ENCODE results near the gene TRIM36. TPM values are rescaled to one million over a fixed set of nuclear protein-coding genes. Genes with fewer than 3 reads are reported as not detected.
A peak's percentile ranks its signal among the peaks of the same experiment; 100 is the strongest.

Gene TRIM36
- polyA plus RNA-seq, 2 donors, result 0.20 to 0.37 TPM

DNA sequence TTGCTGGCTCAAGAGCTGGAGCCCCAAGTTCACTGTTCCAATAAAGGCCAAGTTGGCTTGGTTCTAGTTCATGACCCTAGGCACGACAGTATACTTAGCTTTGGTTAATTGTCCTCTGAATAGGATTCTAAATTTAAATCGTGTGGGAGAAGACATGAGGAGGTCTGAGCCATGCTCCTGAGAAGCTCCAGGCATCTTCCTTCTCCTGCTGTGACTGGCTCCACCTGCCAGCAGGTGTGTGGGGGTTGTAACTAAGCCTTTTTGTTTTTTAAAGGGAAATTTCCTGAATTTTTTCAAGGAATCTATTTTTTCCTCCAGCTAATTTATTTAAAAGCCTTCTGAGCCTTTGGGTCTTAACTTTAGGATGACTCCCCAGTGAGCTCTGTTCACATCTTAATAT, 20.2 kb upstream of the TRIM36 start:
- WGBS, 2 donors, result 33 to 36% methylated on average over 2 of the region's 2 CpGs
- Histone ChIP-seq H3K27me3 (ENCODE audit: control insufficient read depth in 1 of 2, insufficient read depth in 2 of 2, low read length in 2 of 2) (peaks cover 0 to 3% of the 10 kb centered on the region in 2 donors), H3K4me3 (ENCODE audit: low read depth in 1 of 2, low read length in 2 of 2) (no peak overlapping the region), H3K36me3 (ENCODE audit: control insufficient read depth in 2 of 2, insufficient read depth in 2 of 2, low read length in 1 of 2) (no peaks in the 10 kb centered on the region), H3K4me1 (ENCODE audit: control insufficient read depth in 2 of 2, insufficient read depth in 2 of 2, low read length in 1 of 2) (no peaks in the 10 kb centered on the region), H3K9me3 (ENCODE audit: control insufficient read depth in 2 of 2, insufficient read depth in 1 of 2, low read depth in 1 of 2, low read length in 1 of 2) (no peaks in the 10 kb centered on the region), H3K27ac (ENCODE audit: low read depth in 2 of 2, low read length in 1 of 2) (no peak overlapping the region)

DNA sequence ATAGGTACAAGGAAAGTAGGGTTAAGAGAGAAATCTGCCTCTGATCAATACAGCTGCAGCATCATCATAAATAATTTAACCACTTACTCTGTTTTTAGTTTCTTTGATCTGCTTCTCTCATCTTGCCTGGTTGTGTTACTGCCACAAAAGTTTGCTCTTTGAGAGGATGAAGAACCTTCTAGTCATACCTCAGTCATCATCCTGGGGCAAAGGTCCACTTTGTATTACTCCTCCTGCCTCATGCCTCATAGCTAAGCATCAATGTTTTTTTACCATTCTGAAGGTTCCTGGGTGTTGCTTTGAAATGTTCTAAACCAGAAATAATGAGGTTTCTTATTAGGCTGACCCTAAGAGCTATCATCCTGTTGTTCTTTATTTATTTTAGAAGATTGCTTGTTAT, 17.1 kb upstream of the TRIM36 start:
- H3K4me3 ChIP-seq (ENCODE audit: low read depth in 1 of 2, low read length in 2 of 2), result no peak overlapping the region
- H3K36me3 ChIP-seq (ENCODE audit: control insufficient read depth in 2 of 2, insufficient read depth in 2 of 2, low read length in 1 of 2), result no peaks in the 10 kb centered on the region
- no peaks in the 10 kb centered on the region for H3K4me1 ChIP-seq (ENCODE audit: control insufficient read depth in 2 of 2, insufficient read depth in 2 of 2, low read length in 1 of 2)
- H3K9me3 ChIP-seq (ENCODE audit: control insufficient read depth in 2 of 2, insufficient read depth in 1 of 2, low read depth in 1 of 2, low read length in 1 of 2), result no peaks in the 10 kb centered on the region
- no peak overlapping the region for H3K27ac ChIP-seq (ENCODE audit: low read depth in 2 of 2, low read length in 1 of 2)
- H3K27me3 ChIP-seq (ENCODE audit: control insufficient read depth in 1 of 2, insufficient read depth in 2 of 2, low read length in 2 of 2), result peaks cover 2 to 8% of the 10 kb centered on the region in 2 donors

DNA sequence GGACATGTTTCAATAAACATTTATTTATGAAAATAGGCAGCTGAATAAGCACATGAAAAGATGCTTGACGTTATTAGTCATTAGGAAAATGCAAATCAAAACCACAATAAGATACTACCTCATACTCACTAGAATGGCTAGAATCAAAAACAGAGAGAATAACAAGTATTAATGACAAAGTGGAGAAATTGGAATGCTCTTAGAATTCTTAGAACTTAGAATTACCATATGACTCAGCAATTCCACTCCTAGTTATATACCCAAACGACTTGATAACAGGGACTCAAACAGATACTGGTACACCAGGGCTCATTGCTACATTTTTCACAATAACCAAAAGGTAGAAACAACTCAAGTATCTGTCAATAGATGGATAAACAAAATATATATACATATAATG, 15.1 kb upstream of the TRIM36 start:
- no peaks in the 10 kb centered on the region for H3K36me3 ChIP-seq (ENCODE audit: control insufficient read depth in 2 of 2, insufficient read depth in 2 of 2, low read length in 1 of 2)
- peaks cover under 1 to 3% of the 10 kb centered on the region in 2 donors for H3K4me1 ChIP-seq (ENCODE audit: control insufficient read depth in 2 of 2, insufficient read depth in 2 of 2, low read length in 1 of 2)
- H3K9me3 ChIP-seq (ENCODE audit: control insufficient read depth in 2 of 2, insufficient read depth in 1 of 2, low read depth in 1 of 2, low read length in 1 of 2), result no peaks in the 10 kb centered on the region
- 64 to 74% methylated on average over 2 of the region's 2 CpGs for WGBS, 2 donors
- H3K27ac ChIP-seq (ENCODE audit: low read depth in 2 of 2, low read length in 1 of 2), result no peak overlapping the region
- peaks cover 11 to 13% of the 10 kb centered on the region in 2 donors for H3K27me3 ChIP-seq (ENCODE audit: control insufficient read depth in 1 of 2, insufficient read depth in 2 of 2, low read length in 2 of 2)
- H3K4me3 ChIP-seq (ENCODE audit: low read depth in 1 of 2, low read length in 2 of 2), result no peak overlapping the region

DNA sequence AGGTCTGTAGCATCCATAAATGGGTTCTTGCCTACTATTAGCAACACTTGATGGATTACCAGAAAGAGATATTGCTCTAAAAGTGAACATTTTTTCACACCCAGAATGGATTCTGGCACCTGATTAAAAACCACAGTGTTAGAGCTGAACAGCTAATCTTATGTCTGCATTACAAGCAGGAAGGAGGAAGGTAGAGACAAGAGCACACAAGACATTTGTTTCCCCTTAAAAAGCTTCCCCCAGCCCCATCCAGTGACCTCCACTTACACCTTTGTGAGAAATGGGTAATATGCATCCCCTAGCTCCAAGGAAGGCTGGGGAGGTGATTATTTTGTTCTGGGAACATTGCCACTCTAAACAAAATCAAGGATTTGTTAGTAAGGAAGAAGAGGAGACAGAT, 12.0 kb upstream of the TRIM36 start:
- no peak overlapping the region for H3K27ac ChIP-seq (ENCODE audit: low read depth in 2 of 2, low read length in 1 of 2)
- peaks cover 15 to 26% of the 10 kb centered on the region in 2 donors for H3K27me3 ChIP-seq (ENCODE audit: control insufficient read depth in 1 of 2, insufficient read depth in 2 of 2, low read length in 2 of 2)
- no peak overlapping the region for H3K4me3 ChIP-seq (ENCODE audit: low read depth in 1 of 2, low read length in 2 of 2)
- no peaks in the 10 kb centered on the region for H3K36me3 ChIP-seq (ENCODE audit: control insufficient read depth in 2 of 2, insufficient read depth in 2 of 2, low read length in 1 of 2)
- peaks cover 6 to 7% of the 10 kb centered on the region in 2 donors for H3K4me1 ChIP-seq (ENCODE audit: control insufficient read depth in 2 of 2, insufficient read depth in 2 of 2, low read length in 1 of 2)
- peaks cover 0 to 8% of the 10 kb centered on the region in 2 donors for H3K9me3 ChIP-seq (ENCODE audit: control insufficient read depth in 2 of 2, insufficient read depth in 1 of 2, low read depth in 1 of 2, low read length in 1 of 2)

DNA sequence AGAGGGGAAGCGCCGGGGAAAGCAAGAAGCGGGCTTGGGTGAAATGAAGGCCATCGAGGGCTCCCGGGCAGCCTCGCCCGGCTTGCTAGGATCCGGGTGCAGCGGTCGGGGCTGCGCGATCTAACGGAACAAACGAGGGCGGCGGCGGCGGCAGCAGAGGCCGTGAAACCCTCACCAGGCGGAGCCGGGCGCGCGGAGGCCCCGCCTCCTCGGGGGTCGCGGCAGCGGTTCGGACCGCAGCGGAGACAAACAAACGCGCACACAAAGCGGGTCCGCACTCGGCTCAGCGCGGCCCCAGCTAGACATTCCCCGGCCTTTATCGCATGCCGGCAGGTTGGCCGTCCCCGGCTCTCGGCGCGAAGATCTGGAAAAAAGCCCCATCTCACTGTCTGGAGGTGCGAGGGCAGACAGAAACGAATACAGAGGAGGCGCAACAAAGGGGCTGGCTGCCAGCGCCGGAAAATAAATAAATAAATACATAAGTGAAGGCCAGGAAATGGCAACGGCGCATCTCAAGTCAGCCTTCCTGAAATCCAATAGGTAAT, 10.5 kb upstream of the TRIM36 start:
- 1 to 2% methylated on average over 54 of the region's 54 CpGs for WGBS, 2 donors

DNA sequence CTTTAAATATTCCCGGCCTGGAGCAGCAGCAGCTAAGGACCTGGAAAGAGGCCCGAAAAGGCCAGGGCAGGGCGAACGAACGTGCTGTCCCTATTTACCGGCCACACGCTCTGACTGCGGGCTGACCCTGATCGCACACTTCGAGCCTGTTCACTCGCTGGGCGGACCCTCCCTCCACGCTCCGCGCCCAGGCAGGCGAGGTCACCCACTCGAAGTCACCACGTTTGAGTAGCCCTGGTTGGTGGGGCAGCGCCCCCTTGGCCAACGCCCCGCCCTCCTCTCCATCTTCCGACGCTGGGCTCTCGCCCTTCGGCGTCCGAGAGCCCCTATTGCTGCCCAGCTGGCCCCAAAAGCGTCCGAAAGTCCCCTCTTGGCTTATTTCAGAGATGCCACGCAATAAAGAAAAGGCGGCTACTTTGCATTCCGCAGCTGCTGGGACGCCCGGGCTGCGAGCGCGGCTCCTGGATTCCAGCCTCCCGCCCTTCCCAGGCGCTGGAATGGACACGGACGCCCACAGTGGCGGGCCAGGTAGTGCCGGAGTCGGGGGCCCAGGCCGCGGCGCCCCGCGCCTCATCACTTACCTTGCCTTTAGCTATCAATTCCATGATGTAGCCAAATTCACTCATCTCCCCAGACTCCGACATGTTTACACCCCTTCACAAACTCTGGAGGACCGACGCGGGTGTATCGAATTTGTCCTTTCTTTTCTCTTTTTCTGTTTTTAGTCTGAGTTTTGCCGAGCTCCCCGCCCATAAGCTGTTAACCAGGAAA, 9.9 kb upstream of the TRIM36 start:
- Histone ChIP-seq H3K4me1 (ENCODE audit: control insufficient read depth in 2 of 2, insufficient read depth in 2 of 2, low read length in 1 of 2) (peaks cover 6 to 7% of the 10 kb centered on the region in 2 donors), H3K36me3 (ENCODE audit: control insufficient read depth in 2 of 2, insufficient read depth in 2 of 2, low read length in 1 of 2) (no peaks in the 10 kb centered on the region), H3K27ac (ENCODE audit: low read depth in 2 of 2, low read length in 1 of 2) (no peak overlapping the region), H3K9me3 (ENCODE audit: control insufficient read depth in 2 of 2, insufficient read depth in 1 of 2, low read depth in 1 of 2, low read length in 1 of 2) (peaks cover 0 to 8% of the 10 kb centered on the region in 2 donors), H3K4me3 (ENCODE audit: low read depth in 1 of 2, low read length in 2 of 2) (peak overlapping the region; percentile 18 to 50), H3K27me3 (ENCODE audit: control insufficient read depth in 1 of 2, insufficient read depth in 2 of 2, low read length in 2 of 2) (peaks cover 15 to 26% of the 10 kb centered on the region in 2 donors)
- WGBS, 2 donors, result 4% methylated on average over 56 of the region's 56 CpGs

More for the DNA sequence above, 10.5 kb upstream of the TRIM36 start:
- peaks cover 0 to 8% of the 10 kb centered on the region in 2 donors for H3K9me3 ChIP-seq (ENCODE audit: control insufficient read depth in 2 of 2, insufficient read depth in 1 of 2, low read depth in 1 of 2, low read length in 1 of 2)
- H3K4me1 ChIP-seq (ENCODE audit: control insufficient read depth in 2 of 2, insufficient read depth in 2 of 2, low read length in 1 of 2), result peaks cover 6 to 7% of the 10 kb centered on the region in 2 donors
- peak overlapping the region; percentile 16 to 50 for H3K4me3 ChIP-seq (ENCODE audit: low read depth in 1 of 2, low read length in 2 of 2)
- no peaks in the 10 kb centered on the region for H3K36me3 ChIP-seq (ENCODE audit: control insufficient read depth in 2 of 2, insufficient read depth in 2 of 2, low read length in 1 of 2)
- no peak overlapping the region for H3K27ac ChIP-seq (ENCODE audit: low read depth in 2 of 2, low read length in 1 of 2)
- peaks cover 15 to 26% of the 10 kb centered on the region in 2 donors for H3K27me3 ChIP-seq (ENCODE audit: control insufficient read depth in 1 of 2, insufficient read depth in 2 of 2, low read length in 2 of 2)

DNA sequence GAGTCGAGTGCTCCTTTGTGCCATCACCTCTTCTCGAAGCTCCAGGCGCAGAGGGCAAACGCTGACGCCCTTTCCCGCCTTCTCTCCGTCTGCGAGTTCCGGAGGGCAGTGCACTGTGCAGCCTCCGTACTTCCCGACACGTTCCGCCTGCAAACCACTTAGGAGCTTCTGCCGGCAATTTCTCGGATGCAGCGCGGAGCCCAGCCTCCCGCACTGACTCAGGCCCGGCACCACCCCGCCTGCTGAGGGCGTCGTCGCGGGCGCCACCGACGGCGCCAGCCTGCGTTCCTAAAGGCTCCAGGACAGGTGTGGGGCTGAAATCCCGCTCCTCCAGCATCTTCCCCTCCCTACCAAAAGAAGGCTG, 9.3 kb upstream of the TRIM36 start:
- Histone ChIP-seq H3K9me3 (ENCODE audit: control insufficient read depth in 2 of 2, insufficient read depth in 1 of 2, low read depth in 1 of 2, low read length in 1 of 2) (peaks cover 0 to 8% of the 10 kb centered on the region in 2 donors), H3K36me3 (ENCODE audit: control insufficient read depth in 2 of 2, insufficient read depth in 2 of 2, low read length in 1 of 2) (no peaks in the 10 kb centered on the region), H3K4me1 (ENCODE audit: control insufficient read depth in 2 of 2, insufficient read depth in 2 of 2, low read length in 1 of 2) (peaks cover 6 to 7% of the 10 kb centered on the region in 2 donors), H3K4me3 (ENCODE audit: low read depth in 1 of 2, low read length in 2 of 2) (no peak overlapping the region), H3K27me3 (ENCODE audit: control insufficient read depth in 1 of 2, insufficient read depth in 2 of 2, low read length in 2 of 2) (peaks cover 15 to 27% of the 10 kb centered on the region in 2 donors), H3K27ac (ENCODE audit: low read depth in 2 of 2, low read length in 1 of 2) (no peak overlapping the region)
- WGBS, 2 donors, result 34 to 40% methylated on average over 30 of the region's 30 CpGs

DNA sequence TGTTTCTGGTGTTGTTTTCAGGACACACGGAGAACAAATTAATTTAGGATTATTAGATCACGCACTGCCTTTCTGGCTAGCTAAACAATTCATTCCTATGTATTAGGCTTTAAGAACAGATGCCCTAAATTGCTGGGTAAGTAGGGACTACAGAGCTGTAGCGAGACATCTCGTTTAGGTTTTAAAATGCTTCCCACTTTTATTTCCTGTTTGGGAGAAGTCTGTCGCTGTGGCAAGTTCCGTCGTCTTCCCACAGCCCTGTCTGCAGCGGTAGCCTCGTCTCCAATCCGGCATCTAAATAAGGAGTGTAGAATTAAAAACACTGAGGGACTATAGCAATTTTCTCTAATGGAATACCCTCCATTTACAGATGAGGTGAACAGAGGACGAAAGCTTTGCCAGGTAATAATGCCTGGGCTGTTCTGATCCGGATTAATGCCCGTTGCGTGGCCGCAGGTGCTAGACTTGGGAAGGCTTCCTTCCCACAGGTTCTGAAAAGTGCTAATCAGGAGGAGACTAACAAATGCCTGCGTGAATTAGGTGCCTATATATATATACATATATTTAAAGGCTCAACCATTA, 1.3 kb upstream of the TRIM36 start:
- Histone ChIP-seq H3K9me3 (ENCODE audit: control insufficient read depth in 2 of 2, insufficient read depth in 1 of 2, low read depth in 1 of 2, low read length in 1 of 2) (peaks cover 0 to 5% of the 10 kb centered on the region in 2 donors), H3K4me1 (ENCODE audit: control insufficient read depth in 2 of 2, insufficient read depth in 2 of 2, low read length in 1 of 2) (peaks cover 2 to 3% of the 10 kb centered on the region in 2 donors), H3K36me3 (ENCODE audit: control insufficient read depth in 2 of 2, insufficient read depth in 2 of 2, low read length in 1 of 2) (no peaks in the 10 kb centered on the region), H3K4me3 (ENCODE audit: low read depth in 1 of 2, low read length in 2 of 2) (peak overlapping the region in 1 of 2 donors; percentile 68), H3K27ac (ENCODE audit: low read depth in 2 of 2, low read length in 1 of 2) (no peak overlapping the region), H3K27me3 (ENCODE audit: control insufficient read depth in 1 of 2, insufficient read depth in 2 of 2, low read length in 2 of 2) (peaks cover 0 to 10% of the 10 kb centered on the region in 2 donors)
- WGBS, 2 donors, result 23 to 36% methylated on average over 16 of the region's 16 CpGs

DNA sequence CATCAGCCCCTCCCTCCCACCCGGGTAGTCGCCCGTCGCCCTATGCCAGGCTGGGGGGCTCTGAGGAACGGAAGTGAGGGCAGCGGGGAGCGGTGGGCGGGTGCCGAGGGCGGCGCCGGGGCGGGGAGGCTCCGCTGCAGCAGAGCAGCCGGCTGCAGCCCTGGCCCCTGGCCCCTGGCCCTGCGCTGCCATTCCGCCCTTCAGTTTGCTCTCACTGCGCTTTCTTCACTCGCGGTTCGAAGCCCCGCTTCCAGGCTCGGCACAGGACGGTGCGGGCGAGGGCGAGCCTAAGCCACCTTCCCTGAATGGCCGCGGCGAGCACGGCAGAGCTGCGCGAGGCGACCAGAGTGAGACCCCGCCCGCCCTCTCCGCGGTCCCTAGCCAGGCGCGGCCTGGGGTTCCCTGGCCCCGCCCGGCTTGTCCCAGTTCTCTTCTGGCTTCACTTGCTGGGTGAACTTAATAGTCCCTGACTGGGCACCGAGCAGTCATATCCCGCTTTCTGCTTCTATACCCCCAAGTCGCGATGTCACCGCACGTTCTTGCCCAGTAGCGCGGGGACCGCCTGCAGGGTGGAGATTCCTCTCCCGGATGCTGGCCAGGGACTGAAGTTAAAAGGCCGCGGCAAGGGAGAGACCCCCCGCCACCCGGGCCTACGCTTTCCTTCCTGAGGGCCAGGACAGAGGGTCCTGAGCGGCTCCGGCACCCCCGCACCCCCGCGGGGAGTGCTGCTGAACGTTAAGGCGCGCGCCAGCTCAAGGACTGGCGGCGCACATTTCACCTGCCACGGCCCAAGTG, 623 bp upstream of the TRIM36 start:
- Histone ChIP-seq H3K36me3 (ENCODE audit: control insufficient read depth in 2 of 2, insufficient read depth in 2 of 2, low read length in 1 of 2) (no peaks in the 10 kb centered on the region), H3K4me3 (ENCODE audit: low read depth in 1 of 2, low read length in 2 of 2) (peak overlapping the region; percentile 68 to 78), H3K27ac (ENCODE audit: low read depth in 2 of 2, low read length in 1 of 2) (no peak overlapping the region), H3K9me3 (ENCODE audit: control insufficient read depth in 2 of 2, insufficient read depth in 1 of 2, low read depth in 1 of 2, low read length in 1 of 2) (peaks cover 0 to 10% of the 10 kb centered on the region in 2 donors), H3K27me3 (ENCODE audit: control insufficient read depth in 1 of 2, insufficient read depth in 2 of 2, low read length in 2 of 2) (peaks cover 0 to 10% of the 10 kb centered on the region in 2 donors), H3K4me1 (ENCODE audit: control insufficient read depth in 2 of 2, insufficient read depth in 2 of 2, low read length in 1 of 2) (peaks cover 2 to 3% of the 10 kb centered on the region in 2 donors)
- 1 to 2% methylated on average over 46 to 69 of the region's 69 CpGs for WGBS, 2 donors
